Right ventricle myocardium inferior (tissue), 1 donor: ENCODE results near the gene PIGC. TPM values are rescaled to one million over a fixed set of nuclear protein-coding genes. Genes with fewer than 3 reads are reported as not detected.

Experiments used
- ATAC-seq: fragments of 200-7000 bp; cut with Tn5 transposase; one replicate; pipeline ENCODE4 v1.9.1; 2020; ENCODE audit warnings: mild to moderate bottlenecking, moderate library complexity
- DNase-seq: peaks from one replicate; pipeline ENCODE4 v3.0.0; 2021; ENCODE audit errors: missing footprints
- intact Hi-C: fragments of 100-400 bp; cut with DNase I; formaldehyde crosslinking; loops from one replicate; pipeline ENCODE4 v1.11.0; 2022
- long read RNA-seq: library from polyadenylated mRNA; unstranded; transcript quantifications from one replicate; pipeline ENCODE4 v2.0.0, GENCODE V29; 2021
- total RNA-seq: library from RNA; stranded (reverse); fragmentation: NEBNext Ultra II Directional; extraction: Animal tissue kit (Norgen Biotek cat#: 25700); gene quantifications from one replicate; pipeline ENCODE4 v1.2.1, GENCODE V29; 2021
- donor health status: DM: no; HTN: yes; CAD: no; lungs with severe emphysema.

PIGC gene
- 13.5 TPM for total RNA-seq
- long read RNA-seq, partial matches to known transcripts: 0 of 8 reads
- long read RNA-seq, other reads (novel, unspliced or antisense): 4 of 8 reads

GRCh38 chr1:172443666-172444453 is at the start of gene PIGC:
PIGC (minus strand) TSS chr1:172444069; CDS start chr1:172442622, 1,447 bp downstream.
- ATAC-seq: peak; percentile 99
- intact Hi-C loops: no loop called here
- DNase-seq: peak; percentile 97

- intact Hi-C loops: no loop called here
- ATAC-seq (no peak), DNase-seq (no peak)
Measured at GRCh38 chr1:172492421-172492820, 48.6 kb upstream of the PIGC start.

GRCh38 chr1:172489847-172490246 is 46.0 kb upstream of the PIGC start:
- ATAC-seq: no peak
- intact Hi-C loops: no loop called here
- DNase-seq: no peak

GRCh38 chr1:172488393-172488792 is 44.5 kb upstream of the PIGC start:
- ATAC-seq: no peak
- DNase-seq: no peak
- intact Hi-C loops: no loop called here

GRCh38 chr1:172487550-172487949 is 43.7 kb upstream of the PIGC start:
- intact Hi-C loops: no loop called here
- no peak for ATAC-seq
- no peak for DNase-seq

- DNase-seq: no peak
- no peak for ATAC-seq
- intact Hi-C loops: no loop called here
Measured at GRCh38 chr1:172486805-172487454, 43.1 kb upstream of the PIGC start.

- DNase-seq (no peak), ATAC-seq (no peak)
- intact Hi-C loops: no loop called here
Measured at GRCh38 chr1:172485626-172486025, 41.8 kb upstream of the PIGC start.

GRCh38 chr1:172484252-172484651 is 40.4 kb upstream of the PIGC start:
- no peak for DNase-seq
- intact Hi-C loops: no loop called here
- ATAC-seq: no peak

- intact Hi-C loops: no loop called here
- ATAC-seq (no peak), DNase-seq (no peak)
Measured at GRCh38 chr1:172483448-172483847, 39.6 kb upstream of the PIGC start.

- intact Hi-C loops: no loop called here
- ATAC-seq (no peak), DNase-seq (no peak)
Measured at GRCh38 chr1:172482044-172482443, 38.2 kb upstream of the PIGC start.

- DNase-seq (no peak), ATAC-seq (no peak)
- intact Hi-C loops: no loop called here
Measured at GRCh38 chr1:172480431-172480830, 36.6 kb upstream of the PIGC start.

GRCh38 chr1:172478485-172478884 is 34.6 kb upstream of the PIGC start:
- no peak for ATAC-seq

GRCh38 chr1:172477741-172478140 is 33.9 kb upstream of the PIGC start:
- intact Hi-C loops: no loop called here
- ATAC-seq (no peak), DNase-seq (no peak)

More at GRCh38 chr1:172478485-172478884, 34.6 kb upstream of the PIGC start:
- no peak for DNase-seq
- intact Hi-C loops: no loop called here

GRCh38 chr1:172477216-172477615 is 33.3 kb upstream of the PIGC start:
- no peak for DNase-seq
- intact Hi-C loops: no loop called here
- no peak for ATAC-seq

GRCh38 chr1:172476218-172476811 is 32.4 kb upstream of the PIGC start:
- intact Hi-C loops: no loop called here
- DNase-seq (no peak), ATAC-seq (no peak)

- intact Hi-C loops: no loop called here
- DNase-seq (no peak), ATAC-seq (peak; percentile 28)
Measured at GRCh38 chr1:172473842-172474241, 30.0 kb upstream of the PIGC start.

GRCh38 chr1:172473302-172473701 is 29.4 kb upstream of the PIGC start:
- ATAC-seq: peak; percentile 46
- intact Hi-C loops: no loop called here

GRCh38 chr1:172472495-172472894 is 28.6 kb upstream of the PIGC start:
- ATAC-seq (no peak), DNase-seq (no peak)
- intact Hi-C loops: no loop called here

More at GRCh38 chr1:172473302-172473701, 29.4 kb upstream of the PIGC start:
- DNase-seq: no peak

- intact Hi-C loops: no loop called here
- DNase-seq (no peak), ATAC-seq (no peak)
Measured at GRCh38 chr1:172471666-172472065, 27.8 kb upstream of the PIGC start.

GRCh38 chr1:172470149-172470548 is 26.3 kb upstream of the PIGC start:
- intact Hi-C loops: no loop called here
- ATAC-seq: no peak
- DNase-seq: no peak
